NOMO-1 treated with DMSO at 0.1 percent for 48 hours (cell line): ENCODE measurements around the gene MYH7B.

Experiments
- DNase-seq: peaks from one replicate; lab custom pipeline; 2025; ENCODE audit not compliant: unreplicated experiment; lab: John Stamatoyannopoulos, UW

The MYH7B gene

GRCh38 chr20:34974246-34974645 is 18.6 kb downstream of the MYH7B start:
- no peak for DNase-seq

- DNase-seq, result no peak
Measured at GRCh38 chr20:34976286-34976685, 20.6 kb downstream of the MYH7B start.

GRCh38 chr20:34977365-34978091 is 21.9 kb downstream of the MYH7B start:
- DNase-seq, result no peak

GRCh38 chr20:34978092-34978744 is 22.6 kb downstream of the MYH7B start:
- no peak for DNase-seq

DNA sequence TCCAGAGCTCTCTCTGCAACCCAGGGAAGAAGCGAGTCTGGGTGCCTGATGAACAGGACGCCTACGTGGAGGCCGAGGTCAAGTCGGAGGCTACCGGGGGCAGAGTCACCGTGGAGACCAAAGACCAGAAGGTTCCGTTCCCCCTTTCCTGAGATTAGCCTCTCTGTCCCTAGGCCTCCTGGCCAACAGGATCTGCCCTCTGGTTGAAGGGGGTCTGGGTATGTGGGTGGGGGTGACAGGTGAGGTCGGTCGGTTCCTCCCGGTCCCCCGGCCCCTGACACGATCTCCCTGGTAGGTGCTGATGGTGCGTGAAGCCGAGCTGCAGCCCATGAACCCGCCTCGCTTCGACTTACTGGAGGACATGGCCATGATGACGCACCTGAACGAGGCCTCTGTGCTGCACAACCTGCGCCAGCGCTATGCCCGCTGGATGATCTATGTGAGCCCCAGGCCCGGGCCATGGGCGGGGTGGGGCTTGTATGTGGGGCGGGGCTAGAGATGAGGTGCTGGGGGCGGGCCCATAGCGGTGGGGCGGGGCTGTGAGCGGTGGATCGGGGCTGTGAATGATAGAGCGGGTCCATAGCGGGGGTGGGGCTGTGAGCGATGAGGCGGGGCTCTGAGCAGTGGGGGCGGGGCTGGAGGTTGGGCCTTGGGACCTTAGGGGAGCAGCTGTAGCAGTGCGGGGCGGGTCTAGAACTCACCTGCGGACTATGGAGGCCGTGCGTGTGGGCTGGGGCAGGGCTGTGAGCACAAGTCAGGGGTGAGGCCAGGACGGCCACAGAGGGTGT is 23.9 kb downstream of the MYH7B start:
- DNase-seq, result no peak

DNA sequence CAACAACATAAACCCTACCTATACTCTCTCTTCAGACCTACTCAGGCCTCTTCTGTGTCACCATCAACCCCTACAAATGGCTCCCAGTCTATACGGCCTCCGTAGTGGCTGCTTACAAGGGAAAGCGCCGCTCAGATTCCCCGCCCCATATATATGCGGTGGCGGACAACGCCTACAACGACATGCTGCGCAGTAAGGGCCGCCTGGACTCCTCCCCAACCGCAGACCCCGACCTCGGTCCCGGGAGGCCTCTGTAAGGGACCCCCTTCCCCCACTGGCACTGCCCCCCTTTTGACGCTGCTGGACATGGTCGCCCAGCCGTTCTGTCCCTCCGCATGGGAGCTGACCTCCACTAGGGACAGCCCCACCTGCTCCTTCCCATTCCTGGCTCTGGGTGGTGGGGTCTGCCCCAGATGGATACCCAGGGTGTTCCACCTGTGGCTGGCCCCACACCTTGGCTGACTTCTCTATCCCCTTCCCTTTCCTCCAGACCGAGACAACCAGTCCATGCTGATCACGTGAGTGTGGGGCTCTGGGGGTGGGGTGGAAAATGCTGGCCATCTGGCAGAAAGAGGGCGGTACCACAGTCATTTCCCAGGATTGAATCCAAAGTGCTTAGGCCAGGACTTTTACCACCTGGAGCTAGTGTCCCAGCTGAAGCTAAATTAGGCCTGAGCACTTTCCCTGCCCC is 25.0 kb downstream of the MYH7B start:
- DNase-seq, result no peak

- no peak for DNase-seq
Measured at GRCh38 chr20:34982270-34983088, 26.8 kb downstream of the MYH7B start.

DNA sequence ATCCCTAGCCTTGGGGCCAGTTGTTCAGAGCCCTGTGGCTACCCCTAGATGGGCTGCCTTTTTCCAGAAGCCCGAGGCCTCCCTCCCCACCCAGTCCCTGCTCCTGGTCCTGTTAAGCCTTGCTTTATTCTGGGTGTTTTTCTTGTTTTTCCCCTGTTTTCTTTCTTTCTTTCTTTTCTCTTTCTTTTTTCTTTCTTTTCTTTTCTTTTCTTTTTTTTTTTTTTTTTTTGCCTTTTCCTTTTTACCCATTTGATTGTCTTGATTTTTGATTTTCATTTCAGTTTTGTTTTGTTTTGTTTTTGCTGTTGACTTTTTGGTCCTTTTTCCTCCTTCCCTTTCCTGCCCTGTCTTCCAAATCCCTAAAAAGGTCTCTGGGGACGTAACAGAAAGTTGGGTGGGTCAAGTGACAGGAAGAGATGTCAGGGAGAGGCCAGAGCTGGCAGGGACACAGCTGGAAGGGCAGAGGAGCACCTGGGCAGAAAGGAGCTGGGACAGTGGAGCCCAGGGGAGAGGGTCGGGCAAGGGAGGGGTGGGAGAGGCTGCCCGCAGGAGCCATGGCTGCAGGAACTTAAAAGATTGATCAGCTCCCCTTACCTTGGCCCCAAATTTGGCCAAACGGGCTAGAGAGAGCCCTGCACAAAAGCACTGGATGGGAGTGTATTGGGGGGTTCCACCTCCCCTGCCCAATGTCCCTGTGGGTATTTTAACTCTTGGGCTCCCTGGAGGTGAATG is 27.6 kb downstream of the MYH7B start:
- DNase-seq, result no peak

GRCh38 chr20:34983995-34984735 is 28.5 kb downstream of the MYH7B start:
- no peak for DNase-seq

- DNase-seq, result no peak
Measured at GRCh38 chr20:34984756-34985261, 29.1 kb downstream of the MYH7B start.

GRCh38 chr20:34985461-34986310 is 30.0 kb downstream of the MYH7B start:
- DNase-seq, result no peak

- no peak for DNase-seq
Measured at GRCh38 chr20:34986311-34987287, 30.9 kb downstream of the MYH7B start.

DNA sequence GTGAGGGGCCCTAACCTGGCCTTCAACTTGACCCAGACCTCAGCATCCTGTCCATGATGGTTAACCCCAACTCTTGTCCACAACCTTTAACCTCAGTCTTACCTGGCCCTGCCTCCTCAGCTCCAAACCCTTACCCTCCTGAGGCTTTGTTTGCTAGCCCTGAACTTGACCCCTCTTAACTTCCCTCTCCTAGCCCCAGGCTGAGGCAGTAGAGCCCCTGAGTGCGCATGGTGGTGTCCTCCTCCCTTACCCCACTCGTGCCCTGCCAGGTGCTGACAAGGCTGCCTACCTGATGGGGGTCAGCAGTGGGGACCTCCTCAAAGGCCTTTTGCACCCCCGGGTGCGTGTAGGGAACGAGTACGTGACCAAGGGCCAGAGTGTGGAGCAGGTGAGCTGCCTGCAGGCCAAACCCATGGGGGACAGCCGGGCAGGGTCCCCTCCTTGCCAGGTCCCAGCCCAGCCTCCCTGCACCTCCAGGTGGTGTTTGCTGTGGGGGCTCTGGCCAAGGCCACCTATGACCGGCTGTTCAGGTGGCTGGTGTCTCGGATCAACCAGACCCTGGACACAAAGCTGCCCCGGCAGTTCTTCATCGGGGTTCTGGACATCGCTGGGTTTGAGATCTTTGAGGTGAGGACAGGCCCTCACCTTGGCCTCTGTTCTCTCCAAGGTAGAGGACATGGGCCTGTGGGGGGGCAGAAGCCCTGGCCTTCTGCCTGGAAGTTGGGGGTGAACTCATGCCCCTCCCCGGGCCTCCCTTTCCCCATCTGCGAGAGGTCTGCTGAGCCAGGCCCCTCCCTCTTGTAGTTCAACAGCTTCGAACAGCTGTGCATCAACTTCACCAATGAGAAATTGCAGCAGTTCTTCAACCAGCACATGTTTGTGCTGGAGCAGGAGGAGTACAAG is 31.9 kb downstream of the MYH7B start:
- DNase-seq, result no peak

GRCh38 chr20:34988191-34988540 is 32.5 kb downstream of the MYH7B start:
- no peak for DNase-seq

DNA sequence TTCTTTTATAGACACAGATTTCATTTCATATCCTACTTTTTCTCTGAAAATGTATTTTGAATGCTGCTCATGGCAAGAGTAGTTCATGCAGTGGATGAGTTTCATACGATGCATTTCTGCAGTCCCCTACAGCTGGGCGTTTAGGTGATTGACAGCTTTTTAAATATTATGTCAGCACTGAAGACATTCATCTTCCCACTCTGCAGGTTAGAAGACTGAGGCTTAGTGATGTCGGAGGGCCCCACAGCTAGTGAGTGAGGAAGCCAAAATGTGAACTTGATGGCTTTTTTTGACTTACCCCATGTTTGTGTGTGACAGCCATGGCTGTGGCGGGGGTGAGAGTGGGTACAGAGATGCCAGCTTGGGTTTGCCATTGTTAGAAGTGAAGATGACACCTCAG is 33.5 kb downstream of the MYH7B start:
- no peak for DNase-seq

GRCh38 chr20:34989670-34990069 is 34.0 kb downstream of the MYH7B start:
- DNase-seq, result no peak
